Measurements from ENCODE around the gene ZSCAN25.

DNA sequence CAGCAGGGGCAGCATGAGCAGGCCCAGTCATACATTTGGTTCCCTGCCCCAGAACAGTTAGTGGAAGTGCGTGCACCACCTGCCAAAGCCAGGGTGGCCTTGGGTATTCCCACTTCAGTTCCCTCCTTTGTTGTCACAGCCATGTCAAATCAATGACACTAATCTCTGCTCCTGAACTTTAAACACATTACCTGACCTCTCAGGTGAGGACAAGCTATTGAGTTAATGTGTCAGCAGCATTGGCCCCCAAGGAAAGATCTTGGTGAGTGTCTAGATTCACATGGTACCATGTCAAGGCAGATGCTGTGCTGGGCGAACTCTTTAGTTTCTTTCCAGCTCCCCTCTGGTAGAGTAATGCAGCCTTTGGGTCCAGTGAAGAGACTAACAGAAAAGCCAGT is 60.9 kb downstream of the ZSCAN25 start:
- TF ChIP-seq POLR2AphosphoS5 (IDR thresholded peaks at IDR 0.05; ENCODE audit: low read depth, low read length), result no peak
- TF ChIP-seq TAF1 (IDR thresholded peaks at IDR 0.05; ENCODE audit: borderline replicate concordance, low read depth, low read length), result no peak

Measured in GM12892 (cell line).